ENCODE results near the gene OVOL2. TPM values are rescaled to one million over a fixed set of nuclear protein-coding genes. Genes with fewer than 3 reads are reported as not detected.

Gene OVOL2
- total and polyA plus RNA-seq, 2 of the 8 experiments (the other 6 are each of a cell fraction or from before 2014, with no cell fraction given), result 11.0 to 11.4 TPM

GRCh38 chr20:18055261-18055660 lies 2.5 kb downstream of the OVOL2 start:
- H3K23ac ChIP-seq (ENCODE audit: insufficient read length), result no peak overlapping the region
- POLR2A ChIA-PET (ENCODE audit: partially characterized antibody), result interaction anchor here (0.8 to 1.5 kb wide), 4 partner anchors 22 to 115 kb away, joined by 3 to 4 read pairs (median 4); no protein-coding TSS in a partner anchor
- H4K91ac ChIP-seq (replicated peaks; ENCODE audit: insufficient read length, low read length), result no peak overlapping the region
- H3K27me3 ChIP-seq (replicated peaks in 1 of 4; ENCODE audit: control insufficient read depth in 3 of 4, extremely low read depth in 1 of 4, insufficient read depth in 3 of 4, low read length in 3 of 4), result peaks cover 0 to 25% (median 15%) of the 10 kb centered on the region in 4 experiments; a peak in 6 of 7 replicates
- H3K79me2 ChIP-seq (ENCODE audit: control insufficient read depth in 1 of 2, insufficient read depth in 2 of 2, low read length in 2 of 2), result no peaks in the 10 kb centered on the region
- H2BK12ac ChIP-seq (ENCODE audit: low read depth, low read length), result no peak overlapping the region
- CTCF ChIA-PET (ENCODE audit: partially characterized antibody), result interaction anchor here (0.5 to 1.5 kb wide), 4 partner anchors 10 to 170 kb away, joined by 3 to 6 read pairs (median 4); no protein-coding TSS in a partner anchor
- no peak for DNase-seq (ENCODE audit: low read depth in 1 of 2, low spot score in 2 of 2)
- WGBS, 2 experiments (ENCODE audit: extremely low coverage in 1 of 2, insufficient coverage in 1 of 2, insufficient read length in 1 of 2, insufficient replicate concordance in 2 of 2, low coverage in 1 of 2, low lambda C conversion rate in 2 of 2, missing lambda C conversion rate in 1 of 2), result 48% methylated on average over 11 of the region's 11 CpGs; no CpG with 5 or more reads in 1 of the 2 experiments
- H3K9me3 ChIP-seq (ENCODE audit: insufficient read depth in 2 of 2, low read depth in 1 of 2, low read length in 1 of 2), result no peaks in the 10 kb centered on the region
- no peak overlapping the region for H2BK20ac ChIP-seq (ENCODE audit: low read length)
- H3K23me2 ChIP-seq (ENCODE audit: low read depth, low read length), result peaks cover 24% of the 10 kb centered on the region; the same call in 1 of the 2 replicates
- H3K4me1 ChIP-seq (replicated peaks in 1 of 4; ENCODE audit: control insufficient read depth in 3 of 4, insufficient read depth in 4 of 4, low read length in 3 of 4), result peaks cover 0 to 15% (median 5%) of the 10 kb centered on the region in 4 experiments; a peak in 4 of 7 replicates
- peak overlapping the region in 1 of 4 experiments; percentile 87; a peak in 2 of 8 replicates for H3K4me3 ChIP-seq (ENCODE audit: extremely low read depth in 1 of 4, insufficient read depth in 2 of 4, low read depth in 3 of 4, low read length in 4 of 4)
- no peaks in the 10 kb centered on the region for H3K36me3 ChIP-seq (ENCODE audit: control insufficient read depth in 2 of 4, insufficient read depth in 4 of 4, low read length in 3 of 4)
- H4K5ac ChIP-seq (ENCODE audit: insufficient read length, low read depth, low read length), result no peak overlapping the region
- H2BK5ac ChIP-seq (ENCODE audit: low read depth, low read length), result no peak overlapping the region
- no peak overlapping the region for H2BK120ac ChIP-seq (replicated peaks; ENCODE audit: low read depth, low read length)
- no peak overlapping the region for H3K27ac ChIP-seq (ENCODE audit: low read depth, low read length)
- TF ChIP-seq YY1 (IDR thresholded peaks at IDR 0.05; ENCODE audit: low read depth, low read length), result no peak
- TF ChIP-seq RNF2 (IDR thresholded peaks at IDR 0.05; ENCODE audit: borderline replicate concordance, low read depth, low read length, missing control alignments, poor library complexity, severe bottlenecking), result no peak
- TF ChIP-seq MAX (IDR thresholded peaks at IDR 0.05), result no peak
- TF ChIP-seq CREB1 (IDR thresholded peaks at IDR 0.05), result no peak
- no peak for TF ChIP-seq GTF2F1 (IDR thresholded peaks at IDR 0.05; ENCODE audit: borderline replicate concordance, low read depth, low read length)
- TF ChIP-seq TCF12 (IDR thresholded peaks at IDR 0.05; ENCODE audit: low read depth, low read length), result no peak
- no peak for TF ChIP-seq CTCF (IDR thresholded peaks at IDR 0.05; ENCODE audit: control extremely low read depth in 1 of 3, insufficient read depth in 1 of 3, low read depth in 1 of 3, low read length in 3 of 3)
- TF ChIP-seq SP4 (IDR thresholded peaks at IDR 0.05; ENCODE audit: low read length), result no peak
- no peak for TF ChIP-seq RAD21 (IDR thresholded peaks at IDR 0.05 in 1 of 2, conservative IDR thresholded peaks at IDR 0.05 in 1 of 2; ENCODE audit: low read depth in 2 of 2, low read length in 2 of 2)
- TF ChIP-seq CHD1 (IDR thresholded peaks at IDR 0.05; ENCODE audit: low read depth, low read length), result no peak
- no peak for TF ChIP-seq SUZ12 (IDR thresholded peaks at IDR 0.05; ENCODE audit: low read length)
- peaks cover 3 to 5% of the 10 kb centered on the region in 2 experiments for H4K20me1 ChIP-seq (replicated peaks in 1 of 2; ENCODE audit: control insufficient read depth in 1 of 2, insufficient read depth in 2 of 2, low read length in 2 of 2)
- H3K9ac ChIP-seq (replicated peaks in 1 of 4; ENCODE audit: extremely low read depth in 1 of 4, low read depth in 3 of 4, low read length in 3 of 4), result no peak overlapping the region
- H4K8ac ChIP-seq (ENCODE audit: extremely low read depth, insufficient read depth, low read length), result no peak overlapping the region
- H3K4me2 ChIP-seq (ENCODE audit: insufficient read depth in 1 of 2, low read depth in 2 of 2, low read length in 2 of 2), result peak overlapping the region; percentile 80 to 94
- H3K79me1 ChIP-seq (ENCODE audit: low read depth, low read length), result no peaks in the 10 kb centered on the region
- H2AFZ ChIP-seq (ENCODE audit: low read length), result no peak overlapping the region
- no peak for FAIRE-seq
- H2BK15ac ChIP-seq (ENCODE audit: low read length), result no peak overlapping the region
- H3K18ac ChIP-seq (ENCODE audit: extremely low read depth, low read length), result no peak overlapping the region
- no peak overlapping the region for H3K14ac ChIP-seq (ENCODE audit: insufficient read length)
- H3K56ac ChIP-seq (replicated peaks; ENCODE audit: insufficient read length, low read depth, low read length), result no peak overlapping the region
- no peak overlapping the region for H2AK5ac ChIP-seq (ENCODE audit: low read depth, low read length)
- no peak overlapping the region for H3K4ac ChIP-seq (replicated peaks; ENCODE audit: insufficient read length, low read depth, low read length)
